Glomerular visceral epithelial cell (primary cell): ENCODE data around the gene NRG3.
"Not testable (repeated sequence)": the region's sequence is repeated elsewhere in the genome, so short reads cannot be mapped to it uniquely, and the experiment has no call there.

ENCODE experiments used
- DNase-seq: peaks from one replicate; pipeline ENCODE4 v3.0.0-alpha.2; 2016; ENCODE audit errors: extremely low spot score

Gene NRG3

GRCh38 chr10:81959016-81959415, 84.0 kb downstream of the NRG3 start:
- no peak for DNase-seq

GRCh38 chr10:81961451-81962184, 86.6 kb downstream of the NRG3 start:
- DNase-seq = no peak

- DNase-seq = no peak
Observed at GRCh38 chr10:81963606-81964005, 88.6 kb downstream of the NRG3 start.

- DNase-seq = no peak
Observed at GRCh38 chr10:81967716-81968115, 92.7 kb downstream of the NRG3 start.

DNA sequence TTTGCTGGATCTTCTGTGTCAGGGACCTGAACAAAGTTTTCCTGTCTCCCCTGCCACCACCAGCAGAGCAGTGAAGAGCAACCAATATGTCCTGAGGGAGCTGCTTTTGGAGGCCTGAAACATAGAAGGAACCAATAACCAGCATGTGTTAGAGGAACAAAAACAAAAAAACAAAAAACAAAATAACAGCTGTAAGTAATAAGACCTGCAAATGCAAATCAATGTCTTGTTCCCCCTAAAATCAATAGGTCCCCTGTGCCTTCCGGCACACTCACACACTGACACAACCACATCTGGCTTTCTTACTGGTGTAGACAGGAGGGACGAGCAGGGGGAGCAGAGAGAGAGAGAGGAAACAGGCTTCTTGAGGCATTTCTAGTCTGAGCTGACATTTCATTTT, 94.1 kb downstream of the NRG3 start:
- DNase-seq = no peak

DNA sequence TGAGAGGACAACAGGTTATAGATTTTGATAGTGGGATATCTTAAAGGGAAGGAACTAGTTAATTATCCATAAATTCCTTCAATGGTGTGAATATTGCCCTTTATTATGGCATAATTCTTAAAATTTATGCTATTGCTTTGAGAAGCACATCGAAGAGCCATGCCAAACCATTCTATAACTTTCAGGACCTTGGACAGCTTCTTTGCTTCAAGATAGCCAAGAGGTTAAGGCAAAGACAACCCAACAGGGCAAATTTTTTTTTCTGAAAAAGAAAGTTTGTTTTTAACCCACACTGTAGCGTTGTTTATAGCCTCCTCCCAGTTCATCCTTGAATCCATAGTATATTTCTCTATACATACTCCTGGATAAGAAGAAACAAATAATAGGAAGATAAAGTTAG, 103.2 kb downstream of the NRG3 start:
- no peak for DNase-seq

- DNase-seq = no peak
Observed at GRCh38 chr10:81981724-81982123, 106.7 kb downstream of the NRG3 start.

- no peak for DNase-seq
Observed at GRCh38 chr10:81984428-81984827, 109.4 kb downstream of the NRG3 start.

- DNase-seq = no peak
Observed at GRCh38 chr10:81995254-81995653, 120.3 kb downstream of the NRG3 start.

GRCh38 chr10:81996927-81997326, 121.9 kb downstream of the NRG3 start:
- DNase-seq = no peak

DNA sequence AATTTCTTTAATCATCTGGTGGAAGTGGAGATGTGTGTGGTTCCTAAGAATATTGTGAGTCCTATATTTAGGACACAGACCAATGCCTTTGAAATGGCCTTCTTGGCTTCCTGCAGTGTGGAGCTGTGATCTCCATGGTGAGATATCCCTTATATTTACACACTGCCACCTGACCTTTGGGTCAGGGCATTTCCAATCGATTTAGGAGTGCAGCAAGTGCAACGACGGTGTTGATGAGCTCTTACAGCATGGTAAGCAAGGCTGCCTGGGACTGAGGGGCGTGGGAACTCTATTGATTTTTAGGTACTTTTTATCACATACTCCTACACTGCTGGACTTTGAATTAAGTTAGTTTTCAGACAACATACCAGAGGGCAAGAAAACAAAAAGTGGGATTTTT, 146.0 kb downstream of the NRG3 start:
- no peak for DNase-seq

DNA sequence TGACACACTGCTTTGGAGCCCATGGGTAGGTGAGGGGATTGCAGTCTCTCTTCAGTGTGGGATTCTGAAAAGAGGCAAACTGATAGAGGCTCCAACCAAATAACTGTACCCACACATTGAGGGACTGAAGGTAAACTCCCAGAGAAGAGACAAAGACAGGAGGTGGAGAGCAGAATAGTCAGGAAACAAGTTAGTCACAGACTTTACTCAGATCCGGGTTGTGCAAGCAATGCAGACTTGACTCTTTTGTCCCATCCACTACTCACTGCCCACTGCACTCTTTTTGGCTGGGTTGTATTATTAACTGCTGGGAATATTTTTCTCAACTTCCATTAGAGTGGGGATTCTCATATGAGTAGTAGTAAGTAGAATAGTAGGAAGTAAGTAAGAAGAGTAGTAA, 152.7 kb downstream of the NRG3 start:
- no peak for DNase-seq

DNA sequence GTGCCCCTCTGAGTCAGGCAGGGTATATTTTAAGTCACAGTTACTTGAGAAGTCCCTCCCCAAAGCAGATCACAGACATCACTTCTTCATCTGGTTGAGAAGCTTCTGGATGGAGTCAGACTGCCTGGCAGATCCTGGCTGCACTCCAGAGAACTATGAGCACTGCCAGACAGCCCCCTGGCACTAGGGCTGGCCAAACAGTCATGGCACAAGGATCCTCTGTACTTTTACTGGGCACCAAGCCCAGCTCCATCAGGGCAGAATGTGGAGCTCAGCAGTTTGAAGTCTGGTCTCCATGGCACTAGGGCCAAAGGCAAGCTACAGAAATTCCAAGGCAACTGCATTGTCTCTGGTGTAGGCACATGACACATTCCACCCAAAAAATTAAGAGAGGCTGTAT, 162.1 kb downstream of the NRG3 start:
- DNase-seq = no peak

DNA sequence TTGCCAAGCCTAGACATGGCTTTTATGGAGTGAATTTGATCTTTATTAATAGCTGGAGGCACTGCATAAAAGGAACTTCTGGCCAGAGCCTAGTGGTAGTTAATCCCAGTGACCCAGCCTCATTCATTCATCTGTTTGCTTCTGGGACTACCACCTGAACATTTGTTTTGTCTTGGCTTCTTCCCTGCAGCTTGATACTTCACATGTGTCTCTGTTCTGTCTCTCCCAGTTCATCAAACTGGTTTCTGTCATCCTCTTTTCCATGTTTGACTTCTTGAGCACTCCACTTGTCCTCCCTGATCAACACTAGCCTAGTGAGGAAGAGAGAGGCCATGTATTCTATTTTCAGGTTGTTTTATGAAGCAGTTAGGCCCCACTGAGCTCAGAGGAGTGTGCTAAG, 163.6 kb downstream of the NRG3 start:
- DNase-seq = no peak

DNA sequence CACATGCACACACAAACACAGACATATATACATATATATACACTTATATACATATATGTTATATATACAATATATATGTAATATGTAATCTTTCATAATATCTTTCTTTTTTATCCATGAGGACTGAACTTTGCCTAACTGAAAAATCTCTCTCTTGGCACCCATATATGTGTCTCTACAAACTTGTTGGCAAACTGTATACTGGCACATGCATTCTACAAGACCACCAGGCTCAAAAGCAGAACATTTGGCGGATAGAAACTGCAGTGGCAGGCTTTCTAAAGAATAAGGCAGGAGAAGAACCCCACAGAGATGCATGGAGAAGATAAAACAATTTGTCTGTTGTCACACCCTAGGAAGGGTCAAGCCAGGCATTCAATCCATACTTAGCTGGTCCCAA, 165.3 kb downstream of the NRG3 start:
- DNase-seq = no peak

DNA sequence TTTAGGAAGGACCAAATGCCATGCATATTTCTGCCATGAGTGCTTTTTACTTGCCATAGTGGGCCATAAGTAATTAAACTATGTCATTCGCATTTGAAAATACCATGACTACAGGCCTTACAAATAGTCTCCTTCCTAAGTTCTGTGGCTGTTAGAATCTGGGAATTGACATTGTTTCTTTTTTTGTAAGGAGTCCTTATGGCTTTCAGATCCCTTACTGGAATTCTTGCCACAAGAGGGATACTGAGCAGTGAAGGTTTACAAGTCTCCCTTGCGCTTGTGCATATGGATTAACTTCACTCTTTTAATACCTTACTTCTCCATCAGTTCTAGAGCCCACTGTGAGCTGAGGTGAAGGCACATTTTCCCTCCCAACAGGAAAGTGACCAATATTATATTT, 166.0 kb downstream of the NRG3 start:
- no peak for DNase-seq

DNA sequence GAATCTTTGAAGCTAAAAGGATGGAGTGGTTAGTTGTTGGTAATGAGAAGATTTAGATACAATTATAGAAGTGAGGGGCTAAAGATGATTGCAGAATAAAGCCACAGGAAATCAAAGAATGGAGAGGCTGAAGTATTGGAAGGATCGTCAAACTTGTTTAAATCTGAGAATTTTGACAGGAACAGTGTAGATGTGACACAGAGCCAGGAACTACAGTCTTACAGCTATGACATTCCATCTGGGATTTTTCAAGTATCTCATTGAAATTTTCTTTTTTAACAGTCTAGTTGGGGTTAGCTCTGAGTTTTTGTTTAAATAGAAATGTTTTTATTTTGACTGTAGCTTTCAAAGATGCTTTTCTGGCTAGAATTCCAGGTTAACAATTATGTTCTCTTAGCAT, 181.4 kb downstream of the NRG3 start:
- DNase-seq = no peak

DNA sequence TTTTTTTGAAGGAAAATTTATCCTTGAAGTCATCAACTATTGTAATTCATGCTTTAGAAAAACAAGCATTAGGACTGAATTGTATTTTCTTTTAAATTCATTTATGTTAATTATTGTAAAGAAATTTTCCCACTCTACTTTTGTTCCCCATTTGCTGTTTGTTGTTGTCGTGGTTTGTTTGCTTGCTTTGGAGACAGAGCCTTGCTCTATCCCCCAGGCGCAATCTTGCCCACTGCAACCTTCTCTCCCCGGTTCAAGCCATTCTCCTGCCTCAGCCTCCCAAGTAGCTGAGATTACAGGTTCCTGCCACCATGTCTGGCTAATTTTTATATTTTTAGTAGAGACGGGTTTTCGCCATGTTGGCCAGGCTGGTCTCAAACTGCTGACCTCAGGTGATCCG, 192.2 kb downstream of the NRG3 start:
- DNase-seq = not testable (repeated sequence)

DNA sequence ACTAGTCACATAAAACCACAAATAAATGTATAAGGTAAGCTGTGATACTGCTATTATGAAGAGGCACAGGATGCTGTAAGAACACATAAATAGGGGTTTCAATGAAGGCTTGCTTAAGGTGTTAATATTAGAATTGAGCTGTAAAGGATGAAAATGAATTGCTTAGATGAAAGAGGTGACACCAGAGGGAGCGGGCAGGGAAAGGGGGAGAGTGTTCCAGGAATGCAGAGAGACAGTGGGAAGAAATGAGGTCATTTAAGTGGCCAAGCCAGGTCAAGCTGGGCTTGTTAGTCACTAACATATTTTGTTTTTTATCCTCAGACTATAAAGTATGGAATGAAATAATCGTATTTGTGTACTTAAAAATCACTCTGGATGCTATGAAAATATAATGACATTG, 193.5 kb downstream of the NRG3 start:
- DNase-seq = no peak

GRCh38 chr10:82071231-82071630, 196.2 kb downstream of the NRG3 start:
- DNase-seq = no peak

- no peak for DNase-seq
Observed at GRCh38 chr10:82072124-82072523, 197.1 kb downstream of the NRG3 start.

- DNase-seq = no peak
Observed at GRCh38 chr10:82075605-82076004, 200.6 kb downstream of the NRG3 start.

DNA sequence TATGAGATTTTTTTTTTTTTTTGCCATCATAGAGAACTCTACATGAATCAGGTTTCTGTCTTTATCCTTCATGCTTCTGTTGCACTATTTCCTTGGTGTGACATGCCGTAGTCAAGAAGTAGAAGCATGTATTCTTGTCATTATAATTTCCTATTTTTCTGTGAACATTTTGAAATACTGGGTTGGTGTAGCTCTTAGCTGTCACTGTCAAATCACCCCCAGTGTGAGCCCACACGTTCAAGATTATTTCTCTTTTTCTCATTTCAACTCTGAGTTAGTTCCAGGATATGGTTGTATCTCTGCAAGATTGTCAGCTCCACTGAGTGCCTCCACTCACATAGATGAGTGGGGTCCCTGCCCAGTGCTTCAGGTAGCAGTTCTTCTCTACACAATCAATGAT, 209.5 kb downstream of the NRG3 start:
- no peak for DNase-seq

- no peak for DNase-seq
Observed at GRCh38 chr10:82084904-82085303, 209.9 kb downstream of the NRG3 start.
